HG03354 (cell line): ENCODE measurements around the gene MYO18A.

Experiments used
- ATAC-seq: cut with Tn5 transposase; IDR thresholded peaks from one replicate; pipeline ENCODE4 v1.9.1; 2021; ENCODE audit warnings: mild to moderate bottlenecking; ENCODE audit not compliant: unreplicated experiment, poor library complexity, severe bottlenecking

The MYO18A gene

GRCh38 chr17:29168079-29168758, 12.0 kb downstream of the MYO18A start:
- ATAC-seq = no peak

DNA sequence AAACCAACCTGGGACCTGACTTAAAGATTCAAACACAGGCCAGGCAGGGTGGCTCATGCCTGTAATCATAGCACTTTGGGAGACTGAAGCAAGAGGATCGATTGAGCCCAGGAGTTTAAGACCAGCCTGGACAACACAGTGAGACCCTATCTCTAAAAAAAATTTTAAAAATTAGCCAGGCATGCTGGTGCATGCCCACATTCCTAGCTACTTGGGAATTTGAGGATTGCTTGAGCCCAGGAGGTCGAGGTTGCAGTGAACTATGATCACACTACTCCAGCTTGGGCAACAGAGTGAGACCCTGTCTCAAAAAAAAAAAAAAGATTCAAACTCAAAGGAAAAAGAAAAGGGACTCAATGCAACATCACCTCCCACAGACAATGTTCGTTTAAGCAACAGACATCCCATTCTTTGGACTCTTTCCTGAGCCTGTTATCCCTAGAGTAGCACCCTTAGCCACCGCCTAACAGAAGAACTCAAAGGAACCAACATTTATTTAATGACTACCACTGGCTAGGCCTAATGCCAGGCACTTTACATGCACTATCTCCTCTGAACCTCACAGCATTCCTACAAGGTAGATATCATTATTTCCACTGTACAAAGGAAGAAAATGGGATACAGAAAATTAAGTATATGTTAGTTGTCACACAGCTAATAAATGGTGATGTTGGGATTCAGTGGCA, 12.7 kb downstream of the MYO18A start:
- ATAC-seq = no peak

- ATAC-seq = no peak
Measured at GRCh38 chr17:29166507-29166887, 13.7 kb downstream of the MYO18A start.

GRCh38 chr17:29165800-29166506, 14.2 kb downstream of the MYO18A start:
- ATAC-seq = no peak

DNA sequence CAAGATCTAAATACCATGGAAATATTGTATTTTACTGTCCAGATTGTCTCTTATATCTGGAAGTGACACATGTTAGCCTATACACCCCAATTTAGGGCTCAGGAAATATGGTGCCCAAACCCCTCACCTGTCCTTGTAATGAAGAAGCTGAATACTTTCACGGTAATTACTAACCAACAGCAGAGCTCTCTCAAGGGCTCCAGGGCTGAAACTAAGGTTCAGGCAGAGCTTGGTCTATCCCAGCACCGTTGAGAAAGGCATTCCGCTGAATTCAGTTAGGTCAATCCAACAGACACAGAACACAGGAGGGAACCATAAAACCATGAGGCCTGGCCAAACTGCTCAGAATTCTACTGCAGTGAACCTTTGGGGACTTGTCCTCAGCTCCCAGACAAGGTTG, 14.9 kb downstream of the MYO18A start:
- ATAC-seq = no peak

GRCh38 chr17:29163563-29163962, 16.6 kb downstream of the MYO18A start:
- no peak for ATAC-seq

DNA sequence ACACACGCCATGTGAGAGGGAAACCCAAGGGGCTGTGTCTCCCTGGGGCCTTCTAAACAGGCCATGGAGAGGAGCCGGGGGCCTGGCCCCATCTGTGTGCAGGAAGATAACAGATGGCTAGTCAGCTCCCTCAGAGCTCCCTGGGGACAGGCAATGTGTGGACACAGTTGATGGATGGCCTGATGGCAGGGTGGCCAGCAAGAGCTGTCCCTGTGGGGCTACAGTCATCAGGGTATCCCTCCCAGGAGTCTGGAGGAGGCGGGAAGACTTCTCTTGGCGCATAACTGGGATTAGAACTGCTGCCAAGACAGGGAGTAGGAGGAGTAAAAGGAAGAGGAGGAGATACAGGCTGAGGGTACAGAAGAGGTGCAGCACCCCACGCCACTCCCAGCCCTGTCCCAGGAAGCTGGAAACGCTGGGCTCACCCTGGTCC, 17.3 kb downstream of the MYO18A start:
- no peak for ATAC-seq

- no peak for ATAC-seq
Measured at GRCh38 chr17:29162082-29162908, 17.9 kb downstream of the MYO18A start.

DNA sequence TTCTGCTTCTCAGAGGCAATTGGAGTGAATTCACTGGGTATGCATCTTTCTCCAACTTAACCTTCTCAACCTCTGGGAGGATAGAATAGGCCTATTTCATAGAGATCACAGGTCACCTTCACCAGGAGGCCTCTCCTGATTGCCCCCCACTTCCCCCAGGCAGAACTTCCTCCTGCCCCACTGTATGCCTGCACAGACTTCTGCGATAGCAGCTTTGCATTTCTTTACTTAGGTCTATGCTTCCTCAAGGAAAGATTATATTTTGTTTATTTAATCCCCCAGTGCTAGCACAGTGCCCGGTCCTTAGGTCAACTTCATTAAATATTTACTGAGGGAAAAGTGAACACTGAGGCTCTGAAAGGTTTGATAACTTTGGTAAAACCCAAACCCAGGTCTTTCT, 19.9 kb downstream of the MYO18A start:
- no peak for ATAC-seq

DNA sequence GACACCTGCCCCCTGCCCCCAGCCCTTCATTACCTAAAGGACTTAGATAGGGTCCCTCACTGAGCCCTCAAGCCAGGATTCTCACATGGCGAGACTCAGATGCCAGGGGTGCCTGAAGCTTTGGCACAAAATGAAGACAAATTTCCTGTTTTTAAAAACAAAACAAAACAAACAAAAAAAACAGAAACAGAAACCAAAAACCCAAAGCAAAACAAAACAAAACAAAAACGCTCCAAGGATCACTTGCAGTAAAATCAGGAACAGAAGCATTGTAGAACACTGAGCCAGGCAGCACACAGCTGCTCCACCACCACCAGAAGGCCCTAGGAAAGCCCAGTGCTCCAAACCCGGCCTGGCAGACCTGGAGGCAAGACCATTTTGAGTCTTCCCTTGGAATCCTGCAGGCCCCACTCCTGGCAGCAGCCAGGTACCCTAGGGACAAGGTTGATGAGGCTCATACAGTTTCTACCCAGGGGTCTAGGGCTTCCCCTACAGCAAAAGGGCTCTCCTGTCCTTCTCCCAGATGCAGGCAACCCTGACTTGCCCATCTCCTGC, 20.8 kb downstream of the MYO18A start:
- no peak for ATAC-seq

GRCh38 chr17:29158488-29159275, 21.5 kb downstream of the MYO18A start:
- ATAC-seq = no peak

- ATAC-seq = no peak
Measured at GRCh38 chr17:29158096-29158487, 22.1 kb downstream of the MYO18A start.

- no peak for ATAC-seq
Measured at GRCh38 chr17:29157310-29157709, 22.9 kb downstream of the MYO18A start.

DNA sequence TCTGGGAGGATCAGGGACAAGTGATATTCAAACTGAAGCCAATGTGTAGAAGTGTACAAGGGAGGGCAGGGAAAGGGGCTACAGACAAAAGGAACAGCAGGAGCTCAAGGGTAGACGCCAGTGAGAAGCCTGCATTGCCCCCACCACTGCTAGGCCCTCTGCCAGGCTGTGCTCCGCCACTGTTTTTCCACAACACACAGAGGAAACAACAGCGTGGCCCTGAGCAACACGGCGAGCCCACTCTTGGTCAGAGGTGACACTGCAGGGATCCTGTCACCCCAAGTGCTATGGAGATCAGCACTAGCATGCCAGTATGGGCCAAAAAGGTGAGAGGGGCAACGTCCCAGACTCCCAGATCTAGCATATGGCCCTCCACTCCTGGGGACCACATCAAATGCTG, 23.4 kb downstream of the MYO18A start:
- no peak for ATAC-seq

DNA sequence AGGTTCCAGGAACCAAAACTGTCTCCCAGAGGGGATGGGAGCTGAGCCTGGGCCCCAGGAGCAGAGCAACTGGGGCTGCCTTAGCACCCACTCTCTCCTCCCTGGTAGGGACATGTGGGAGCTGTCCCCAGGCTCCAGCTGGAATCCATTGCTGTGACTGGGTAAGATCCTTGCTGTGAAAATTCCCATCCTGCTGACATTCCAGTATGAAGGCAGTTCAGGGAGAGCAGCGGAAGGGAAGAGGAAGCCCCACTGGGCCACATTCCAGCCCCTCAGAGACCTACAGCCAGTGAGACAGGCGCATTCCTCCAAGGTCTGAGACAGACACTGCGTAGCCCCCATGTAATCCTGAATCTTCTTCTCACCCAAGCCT, 24.2 kb downstream of the MYO18A start:
- no peak for ATAC-seq

DNA sequence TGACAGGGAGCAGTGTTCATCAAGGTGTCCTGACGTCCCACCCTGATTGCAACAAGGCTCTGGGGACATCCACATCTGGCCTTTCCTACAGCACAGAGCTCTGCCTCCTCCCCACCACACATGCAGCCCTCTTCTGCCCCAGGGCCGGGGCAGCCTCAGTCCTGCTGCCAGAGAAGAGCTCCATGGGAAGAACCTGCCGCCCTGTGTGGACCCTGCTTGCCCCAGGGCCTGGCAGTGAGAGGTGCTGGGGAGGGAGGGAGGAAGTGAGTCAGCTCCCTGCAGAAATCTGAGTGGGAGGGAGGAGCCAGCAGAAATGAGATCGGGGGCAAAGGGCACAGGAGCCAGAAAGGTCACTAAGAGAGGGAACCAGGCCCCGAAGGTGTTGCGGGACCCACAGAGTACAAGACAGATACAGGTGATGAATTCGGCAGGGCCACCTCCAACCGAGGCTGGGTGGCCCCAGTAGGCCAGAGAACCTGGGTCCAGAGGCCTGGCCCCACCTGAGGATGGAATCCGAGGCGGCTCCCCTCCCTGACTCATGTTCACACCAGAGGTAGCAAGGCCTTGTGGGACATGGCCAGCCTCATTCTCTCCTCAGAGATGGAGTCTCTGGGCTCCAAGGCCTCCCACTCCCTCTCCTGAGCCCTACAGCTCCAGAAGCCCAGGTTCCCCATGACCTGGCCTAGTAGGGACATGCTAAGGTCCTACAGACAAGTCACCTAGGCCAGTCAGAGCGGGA, 24.8 kb downstream of the MYO18A start:
- ATAC-seq = no peak

- ATAC-seq = no peak
Measured at GRCh38 chr17:29154516-29155226, 25.5 kb downstream of the MYO18A start.

GRCh38 chr17:29151567-29151966, 28.6 kb downstream of the MYO18A start:
- ATAC-seq = no peak
